SU-DHL-6 (cell line): Measurements from ENCODE around the gene TC2N.

Experiments
- EZH2phosphoT487 ChIP-seq: fragments of 200-600 bp; sonication (generic), shearing (Covaris generic); conservative IDR thresholded peaks from 2 replicates; pipeline ENCODE4 v1.6.1; 2018; ENCODE audit warnings: mild to moderate bottlenecking, antibody characterized with exemption, low read length, moderate library complexity, mixed read lengths
- TF ChIP-seq, protein P1 (sequence below): fragments of 200-600 bp; sonication (generic); IDR thresholded peaks from one replicate; pipeline ENCODE4 v1.5.1; 2017; ENCODE audit warnings: antibody characterized with exemption, mild to moderate bottlenecking, low read length, moderate library complexity; ENCODE audit not compliant: insufficient read depth, poor library complexity, severe bottlenecking

DNA sequence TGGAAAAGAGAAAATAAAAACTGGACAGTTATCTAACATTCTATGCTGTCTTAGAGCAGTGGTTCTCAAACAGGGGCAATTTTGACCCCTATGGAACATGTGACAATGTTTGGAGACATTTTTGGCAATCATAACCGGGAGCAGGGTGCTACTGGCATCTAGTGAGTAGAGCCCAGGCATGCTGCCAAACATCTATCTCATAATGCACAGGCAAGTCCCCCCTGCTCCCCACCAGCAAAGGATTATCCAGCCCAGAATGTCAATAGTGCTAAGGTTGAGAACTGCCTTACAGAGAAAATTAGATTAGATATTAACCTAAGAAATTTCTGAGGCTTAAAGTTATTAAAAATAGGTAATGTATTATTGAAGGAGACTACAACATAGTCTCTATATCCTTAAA, 112.5 kb downstream of the TC2N start:
- TF ChIP-seq, protein P1, sequence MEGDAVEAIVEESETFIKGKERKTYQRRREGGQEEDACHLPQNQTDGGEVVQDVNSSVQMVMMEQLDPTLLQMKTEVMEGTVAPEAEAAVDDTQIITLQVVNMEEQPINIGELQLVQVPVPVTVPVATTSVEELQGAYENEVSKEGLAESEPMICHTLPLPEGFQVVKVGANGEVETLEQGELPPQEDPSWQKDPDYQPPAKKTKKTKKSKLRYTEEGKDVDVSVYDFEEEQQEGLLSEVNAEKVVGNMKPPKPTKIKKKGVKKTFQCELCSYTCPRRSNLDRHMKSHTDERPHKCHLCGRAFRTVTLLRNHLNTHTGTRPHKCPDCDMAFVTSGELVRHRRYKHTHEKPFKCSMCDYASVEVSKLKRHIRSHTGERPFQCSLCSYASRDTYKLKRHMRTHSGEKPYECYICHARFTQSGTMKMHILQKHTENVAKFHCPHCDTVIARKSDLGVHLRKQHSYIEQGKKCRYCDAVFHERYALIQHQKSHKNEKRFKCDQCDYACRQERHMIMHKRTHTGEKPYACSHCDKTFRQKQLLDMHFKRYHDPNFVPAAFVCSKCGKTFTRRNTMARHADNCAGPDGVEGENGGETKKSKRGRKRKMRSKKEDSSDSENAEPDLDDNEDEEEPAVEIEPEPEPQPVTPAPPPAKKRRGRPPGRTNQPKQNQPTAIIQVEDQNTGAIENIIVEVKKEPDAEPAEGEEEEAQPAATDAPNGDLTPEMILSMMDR: no peak
- TF ChIP-seq EZH2phosphoT487: no peak
